GM12801 (cell line): ENCODE data around the gene NANOS3.

Experiments used
- CTCF ChIP-seq: IDR thresholded peaks from one replicate; pipeline ENCODE4 v1.5.1; 2011; ENCODE audit warnings: control low read depth; ENCODE audit not compliant: insufficient read length; ENCODE audit errors: extremely low read depth

NANOS3 gene

GRCh38 chr19:13865571-13866462, 11.1 kb upstream of the NANOS3 start:
- TF ChIP-seq CTCF, result no peak

- TF ChIP-seq CTCF, result no peak
Observed at GRCh38 chr19:13866463-13867046, 10.4 kb upstream of the NANOS3 start.

GRCh38 chr19:13868663-13869062, 8.3 kb upstream of the NANOS3 start:
- no peak for TF ChIP-seq CTCF

GRCh38 chr19:13869281-13869680, 7.7 kb upstream of the NANOS3 start:
- no peak for TF ChIP-seq CTCF

GRCh38 chr19:13870873-13871272, 6.1 kb upstream of the NANOS3 start:
- no peak for TF ChIP-seq CTCF

- TF ChIP-seq CTCF, result no peak
Observed at GRCh38 chr19:13872339-13872694, 4.6 kb upstream of the NANOS3 start.

- TF ChIP-seq CTCF, result no peak
Observed at GRCh38 chr19:13872695-13873389, 4.1 kb upstream of the NANOS3 start.
